HL-60 (cell line): ENCODE results near the gene HLA-DRB1.

Source experiments
- GABPA ChIP-seq: IDR thresholded peaks from 2 replicates; pipeline ENCODE4 v1.6.1; 2012; ENCODE audit warnings: low read depth
- POLR2AphosphoS5 ChIP-seq: IDR thresholded peaks from 2 replicates; pipeline ENCODE4 v1.6.1; 2012; ENCODE audit warnings: low read depth
- TF ChIP-seq, protein P1 (sequence below): IDR thresholded peaks from 2 replicates; pipeline ENCODE4 v1.6.1; 2012; ENCODE audit warnings: low read depth; ENCODE audit not compliant: insufficient replicate concordance
- TF ChIP-seq, protein P2 (sequence below): IDR thresholded peaks from one replicate; pipeline ENCODE4 v1.5.1; 2011; ENCODE audit warnings: low read length, control low read depth, inconsistent platforms; ENCODE audit not compliant: insufficient read depth

DNA sequence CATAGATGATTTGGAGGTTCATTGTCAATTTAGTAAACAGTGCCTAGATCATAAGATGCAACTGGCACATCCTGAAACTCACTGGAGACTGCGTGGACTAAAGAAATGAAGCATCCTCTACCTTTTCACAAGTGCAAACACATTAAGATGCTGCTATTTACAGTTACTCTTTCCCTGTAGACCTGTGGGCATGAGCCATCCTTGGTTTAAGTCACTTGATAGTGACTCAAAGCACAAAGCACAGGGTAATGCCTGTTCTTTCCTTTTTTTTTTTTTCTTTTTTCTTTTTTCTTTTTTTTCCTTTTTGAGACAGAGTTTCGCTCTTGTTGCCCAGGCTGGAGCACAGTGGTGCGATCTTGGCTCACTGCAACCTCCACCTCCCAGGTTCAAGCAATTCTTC is 37.6 kb upstream of the HLA-DRB1 start:
- TF ChIP-seq, protein P1, sequence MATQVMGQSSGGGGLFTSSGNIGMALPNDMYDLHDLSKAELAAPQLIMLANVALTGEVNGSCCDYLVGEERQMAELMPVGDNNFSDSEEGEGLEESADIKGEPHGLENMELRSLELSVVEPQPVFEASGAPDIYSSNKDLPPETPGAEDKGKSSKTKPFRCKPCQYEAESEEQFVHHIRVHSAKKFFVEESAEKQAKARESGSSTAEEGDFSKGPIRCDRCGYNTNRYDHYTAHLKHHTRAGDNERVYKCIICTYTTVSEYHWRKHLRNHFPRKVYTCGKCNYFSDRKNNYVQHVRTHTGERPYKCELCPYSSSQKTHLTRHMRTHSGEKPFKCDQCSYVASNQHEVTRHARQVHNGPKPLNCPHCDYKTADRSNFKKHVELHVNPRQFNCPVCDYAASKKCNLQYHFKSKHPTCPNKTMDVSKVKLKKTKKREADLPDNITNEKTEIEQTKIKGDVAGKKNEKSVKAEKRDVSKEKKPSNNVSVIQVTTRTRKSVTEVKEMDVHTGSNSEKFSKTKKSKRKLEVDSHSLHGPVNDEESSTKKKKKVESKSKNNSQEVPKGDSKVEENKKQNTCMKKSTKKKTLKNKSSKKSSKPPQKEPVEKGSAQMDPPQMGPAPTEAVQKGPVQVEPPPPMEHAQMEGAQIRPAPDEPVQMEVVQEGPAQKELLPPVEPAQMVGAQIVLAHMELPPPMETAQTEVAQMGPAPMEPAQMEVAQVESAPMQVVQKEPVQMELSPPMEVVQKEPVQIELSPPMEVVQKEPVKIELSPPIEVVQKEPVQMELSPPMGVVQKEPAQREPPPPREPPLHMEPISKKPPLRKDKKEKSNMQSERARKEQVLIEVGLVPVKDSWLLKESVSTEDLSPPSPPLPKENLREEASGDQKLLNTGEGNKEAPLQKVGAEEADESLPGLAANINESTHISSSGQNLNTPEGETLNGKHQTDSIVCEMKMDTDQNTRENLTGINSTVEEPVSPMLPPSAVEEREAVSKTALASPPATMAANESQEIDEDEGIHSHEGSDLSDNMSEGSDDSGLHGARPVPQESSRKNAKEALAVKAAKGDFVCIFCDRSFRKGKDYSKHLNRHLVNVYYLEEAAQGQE = no peak
- TF ChIP-seq, protein P2, sequence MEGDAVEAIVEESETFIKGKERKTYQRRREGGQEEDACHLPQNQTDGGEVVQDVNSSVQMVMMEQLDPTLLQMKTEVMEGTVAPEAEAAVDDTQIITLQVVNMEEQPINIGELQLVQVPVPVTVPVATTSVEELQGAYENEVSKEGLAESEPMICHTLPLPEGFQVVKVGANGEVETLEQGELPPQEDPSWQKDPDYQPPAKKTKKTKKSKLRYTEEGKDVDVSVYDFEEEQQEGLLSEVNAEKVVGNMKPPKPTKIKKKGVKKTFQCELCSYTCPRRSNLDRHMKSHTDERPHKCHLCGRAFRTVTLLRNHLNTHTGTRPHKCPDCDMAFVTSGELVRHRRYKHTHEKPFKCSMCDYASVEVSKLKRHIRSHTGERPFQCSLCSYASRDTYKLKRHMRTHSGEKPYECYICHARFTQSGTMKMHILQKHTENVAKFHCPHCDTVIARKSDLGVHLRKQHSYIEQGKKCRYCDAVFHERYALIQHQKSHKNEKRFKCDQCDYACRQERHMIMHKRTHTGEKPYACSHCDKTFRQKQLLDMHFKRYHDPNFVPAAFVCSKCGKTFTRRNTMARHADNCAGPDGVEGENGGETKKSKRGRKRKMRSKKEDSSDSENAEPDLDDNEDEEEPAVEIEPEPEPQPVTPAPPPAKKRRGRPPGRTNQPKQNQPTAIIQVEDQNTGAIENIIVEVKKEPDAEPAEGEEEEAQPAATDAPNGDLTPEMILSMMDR = no peak
- no peak for TF ChIP-seq GABPA
- TF ChIP-seq POLR2AphosphoS5 = no peak
